Astrocyte of the hippocampus (primary cell): Measurements from ENCODE around the gene AKT1S1.

ENCODE experiments used
- DNase-seq: peaks from one replicate; pipeline ENCODE4 v3.0.0; 2011; ENCODE audit warnings: low read depth, low spot score

Gene AKT1S1

GRCh38 chr19:49854378-49855263, 22.5 kb downstream of the AKT1S1 start:
- no peak for DNase-seq

- no peak for DNase-seq
These were observed 23.2 kb downstream of the AKT1S1 start for GRCh38 chr19:49853852-49854377.

GRCh38 chr19:49852631-49853126, 24.5 kb downstream of the AKT1S1 start:
- peak; percentile 29 for DNase-seq

GRCh38 chr19:49851456-49852259, 25.5 kb downstream of the AKT1S1 start:
- DNase-seq = peak; percentile 53

- DNase-seq = peak; percentile 96
These were observed 26.4 kb downstream of the AKT1S1 start, which contains the start of gene PTOV1 for GRCh38 chr19:49850487-49851342. PTOV1 (plus strand) TSS chr19:49851159.

GRCh38 chr19:49850221-49850486, 27.0 kb downstream of the AKT1S1 start:
- DNase-seq = no peak

- DNase-seq = no peak
These were observed 27.5 kb downstream of the AKT1S1 start for GRCh38 chr19:49849433-49850220.

- DNase-seq = no peak
These were observed 28.2 kb downstream of the AKT1S1 start for GRCh38 chr19:49848938-49849337.

- DNase-seq = peak; percentile 89
These were observed 29.1 kb downstream of the AKT1S1 start for GRCh38 chr19:49847731-49848696.

GRCh38 chr19:49846408-49846807, 30.7 kb downstream of the AKT1S1 start:
- DNase-seq = no peak

GRCh38 chr19:49845414-49845813, 31.7 kb downstream of the AKT1S1 start:
- no peak for DNase-seq

- DNase-seq = no peak
These were observed 32.7 kb downstream of the AKT1S1 start for GRCh38 chr19:49844138-49845095.

- DNase-seq = no peak
These were observed 33.9 kb downstream of the AKT1S1 start for GRCh38 chr19:49843265-49843664.

- DNase-seq = no peak
These were observed 36.4 kb downstream of the AKT1S1 start for GRCh38 chr19:49840736-49841249.

- no peak for DNase-seq
These were observed 36.8 kb downstream of the AKT1S1 start for GRCh38 chr19:49840321-49840720.

- no peak for DNase-seq
These were observed 37.4 kb downstream of the AKT1S1 start for GRCh38 chr19:49839713-49840112.

- DNase-seq = no peak
These were observed 38.1 kb downstream of the AKT1S1 start for GRCh38 chr19:49838885-49839588.
